ENCODE data around the gene CAMSAP3.

- TF ChIP-seq EZH2 (IDR thresholded peaks at IDR 0.05; ENCODE audit: borderline replicate concordance, insufficient read depth, low read depth, low read length, poor library complexity, severe bottlenecking) (no peak), CTCF (IDR thresholded peaks at IDR 0.05) (no peak)
Observed at GRCh38 chr19:7549429-7550148, 46.1 kb upstream of the CAMSAP3 start.

Measured in B cell (primary cell).